Ammon's horn (tissue), 1 donor: ENCODE data around the gene SMIM23.

ENCODE experiments used
- DNase-seq: peaks from one replicate; pipeline ENCODE4 v3.0.0-alpha.2; 2016; ENCODE audit warnings: low spot score

The SMIM23 gene

GRCh38 chr5:171816666-171817065, 31.0 kb downstream of the SMIM23 start:
- DNase-seq = no peak

GRCh38 chr5:171820561-171820960, 34.9 kb downstream of the SMIM23 start:
- DNase-seq = no peak

- DNase-seq = no peak
Measured at GRCh38 chr5:171821286-171821685, 35.7 kb downstream of the SMIM23 start.

- DNase-seq = no peak
Measured at GRCh38 chr5:171823269-171823668, 37.7 kb downstream of the SMIM23 start.

GRCh38 chr5:171825051-171825450, 39.4 kb downstream of the SMIM23 start:
- no peak for DNase-seq

- DNase-seq = no peak
Measured at GRCh38 chr5:171826132-171826531, 40.5 kb downstream of the SMIM23 start.

- no peak for DNase-seq
Measured at GRCh38 chr5:171827162-171827561, 41.5 kb downstream of the SMIM23 start.

GRCh38 chr5:171830686-171831085, 45.1 kb downstream of the SMIM23 start:
- DNase-seq = no peak

GRCh38 chr5:171832775-171833174, 47.2 kb downstream of the SMIM23 start:
- DNase-seq = no peak

- DNase-seq = no peak
Measured at GRCh38 chr5:171834461-171834860, 48.8 kb downstream of the SMIM23 start.

GRCh38 chr5:171835066-171835465, 49.4 kb downstream of the SMIM23 start:
- no peak for DNase-seq

GRCh38 chr5:171837522-171837921, 51.9 kb downstream of the SMIM23 start:
- no peak for DNase-seq

- no peak for DNase-seq
Measured at GRCh38 chr5:171838066-171838465, 52.4 kb downstream of the SMIM23 start.

- no peak for DNase-seq
Measured at GRCh38 chr5:171839112-171839511, 53.5 kb downstream of the SMIM23 start.

GRCh38 chr5:171840066-171840465, 54.4 kb downstream of the SMIM23 start:
- no peak for DNase-seq
